HepG2 (cell line): ENCODE results near the gene BCAS3. TPM values are rescaled to one million over a fixed set of nuclear protein-coding genes. Genes with fewer than 3 reads are reported as not detected.

ENCODE experiments used
- ARID4A ChIP-seq: sonication (generic); formaldehyde crosslinking; IDR thresholded peaks from 2 replicates; pipeline ENCODE4 v1.5.0; 2020; ENCODE audit warnings: mild to moderate bottlenecking, missing genetic modification reagents, borderline replicate concordance
- KAT8 ChIP-seq: IDR thresholded peaks from 2 replicates; pipeline ENCODE4 v1.6.1; 2016; ENCODE audit warnings: missing genetic modification reagents, missing compliant biosample characterization
- MAZ ChIP-seq, 2 experiments: sonication (generic) in 1 of 2; formaldehyde crosslinking in 1 of 2; IDR thresholded peaks; 2 replicates each; pipeline versions ENCODE4 v1.5.0 to v1.6.1; 2012 to 2020; ENCODE audit warnings: low read depth in 2 of 2, mild to moderate bottlenecking in 2 of 2, borderline replicate concordance in 1 of 2, improper control_type of control experiment in 1 of 2, low read length in 1 of 2, missing genetic modification reagents in 1 of 2, moderate library complexity in 1 of 2
- MEIS1 ChIP-seq: sonication (generic); formaldehyde crosslinking; IDR thresholded peaks from 2 replicates; pipeline ENCODE4 v1.9.0; 2021; ENCODE audit warnings: mild to moderate bottlenecking, missing genetic modification reagents, moderate library complexity, borderline replicate concordance
- MTERF4 ChIP-seq: sonication (generic); formaldehyde crosslinking; IDR thresholded peaks from 2 replicates; pipeline ENCODE4 v1.8.0; 2023; ENCODE audit warnings: mild to moderate bottlenecking, missing genetic modification reagents
- POGK ChIP-seq: sonication (generic); formaldehyde crosslinking; conservative IDR thresholded peaks from 2 replicates; pipeline ENCODE4 v1.8.0; 2022; ENCODE audit warnings: mild to moderate bottlenecking, moderate library complexity, missing genetic modification reagents
- PRPF4 ChIP-seq: fragments of 200-400 bp; formaldehyde crosslinking; IDR thresholded peaks from 2 replicates; pipeline ENCODE4 v1.6.1; 2016; ENCODE audit warnings: low read length, low read depth; ENCODE audit not compliant: poor library complexity, severe bottlenecking
- RXRB ChIP-seq: IDR thresholded peaks from 2 replicates; pipeline ENCODE4 v1.6.1; 2016; ENCODE audit warnings: borderline replicate concordance, missing genetic modification reagents, missing compliant biosample characterization
- ZBTB26 ChIP-seq: IDR thresholded peaks from 2 replicates; pipeline ENCODE4 v1.6.1; 2016; ENCODE audit warnings: missing compliant biosample characterization, missing genetic modification reagents, borderline replicate concordance
- ZBTB39 ChIP-seq: sonication (generic); formaldehyde crosslinking; IDR thresholded peaks from 2 replicates; pipeline ENCODE4 v1.5.0; 2020; ENCODE audit warnings: missing genetic modification reagents
- ZNF18 ChIP-seq: sonication (generic); formaldehyde crosslinking; IDR thresholded peaks from 2 replicates; pipeline ENCODE4 v1.8.0; 2022; ENCODE audit warnings: mild to moderate bottlenecking, missing genetic modification reagents; ENCODE audit not compliant: insufficient replicate concordance
- ZNF749 ChIP-seq: sonication (generic); formaldehyde crosslinking; IDR thresholded peaks from 2 replicates; pipeline ENCODE4 v1.8.0; 2022; ENCODE audit warnings: mild to moderate bottlenecking, missing genetic modification reagents, moderate library complexity, borderline replicate concordance
- ZNF850 ChIP-seq: sonication (generic); formaldehyde crosslinking; conservative IDR thresholded peaks from 2 replicates; pipeline ENCODE4 v1.9.0; 2021; ENCODE audit warnings: mild to moderate bottlenecking, missing genetic modification reagents
- polyA plus RNA-seq, 8 experiments: library from polyadenylated mRNA; depleted of rRNA in 3 of 8; stranded (reverse) in 7 of 8; unstranded in 1 of 8; fragments of >200 nt; fragmentation: Illumina TruSeq in 4 of 8; extraction: Trizol in 4 of 8; gene quantifications; 2 replicates each; pipeline versions ENCODE4 v1.2.1 to v1.2.3, GENCODE V29; 2011 to 2016; ENCODE audit warnings: low read depth in 4 of 8, missing spikeins in 1 of 8, mixed read lengths in 1 of 8; ENCODE audit not compliant: insufficient read depth in 1 of 8
- total RNA-seq, 5 experiments: library from RNA; depleted of rRNA; stranded (reverse); fragments of >200 nt; fragmentation: Illumina TruSeq; extraction: Trizol; gene quantifications; 2 replicates each; pipeline ENCODE4 v1.2.3, GENCODE V29; 2016; ENCODE audit warnings: low read depth in 1 of 5

The BCAS3 gene
- total and polyA plus RNA-seq, 2 of the 13 experiments (the other 11 are each of a cell fraction or from before 2014, with no cell fraction given) = 10.7 to 11.2 TPM

- TF ChIP-seq KAT8 (CRISPR knock-in tag) (no peak), MTERF4 (no peak), POGK (CRISPR knock-in tag) (no peak), PRPF4 (no peak), ZNF850 (no peak), MEIS1 (CRISPR knock-in tag) (no peak), ZNF749 (CRISPR knock-in tag) (no peak), MAZ (IDR thresholded peaks at IDR 0.05; ENCODE audit: borderline replicate concordance, low read depth, low read length) (no peak), MAZ (CRISPR knock-in tag; IDR thresholded peaks at IDR 0.05; ENCODE audit: low read depth) (no peak), ZBTB26 (CRISPR knock-in tag) (peak; percentile 82; the same call in 1 of the 2 replicates), ZNF18 (CRISPR knock-in tag) (no peak), RXRB (CRISPR knock-in tag) (no peak), ARID4A (CRISPR knock-in tag) (peak; percentile 26; the same call in 1 of the 2 replicates), ZBTB39 (CRISPR knock-in tag) (0 out of 2 replicates have a peak, but pooled peaks have one; percentile 3)
Measured at GRCh38 chr17:61302953-61303816, 625.5 kb downstream of the BCAS3 start (continued).
